MM.1S (cell line): ENCODE data around the gene SECISBP2.

Experiments
- CTCF ChIP-seq: fragments of 300-600 bp; sonication (generic); IDR thresholded peaks from 2 replicates; pipeline ENCODE4 v1.5.1; 2016; ENCODE audit warnings: antibody characterized with exemption, low read length, mixed read lengths
- EZH2phosphoT487 ChIP-seq: fragments of 300-600 bp; sonication (generic); IDR thresholded peaks from 2 replicates; pipeline ENCODE4 v1.6.1; 2018; ENCODE audit warnings: antibody characterized with exemption, low read length

GRCh38 chr9:89394412-89394811 lies 76.1 kb downstream of the SECISBP2 start:
- TF ChIP-seq CTCF = no peak
- TF ChIP-seq EZH2phosphoT487 = no peak
